Effector memory CD4-positive, alpha-beta T cell (primary cell): ENCODE data around the gene NF2.

Source experiments
- DNase-seq, 3 donors: peaks; one replicate each; pipeline ENCODE4 v3.0.0-alpha.2; 2020
- H3K27ac ChIP-seq: 2 replicates; pipeline ENCODE4 v1.7.0; 2013; ENCODE audit warnings: mild to moderate bottlenecking, low read length, moderate library complexity; ENCODE audit not compliant: insufficient read depth, poor library complexity, severe bottlenecking
- H3K27me3 ChIP-seq: replicated peaks from 2 replicates; pipeline ENCODE4 v1.7.0; 2013; ENCODE audit warnings: mild to moderate bottlenecking, low read length; ENCODE audit not compliant: insufficient read depth, control insufficient read depth, poor library complexity, severe bottlenecking
- H3K36me3 ChIP-seq: 2 replicates; pipeline ENCODE4 v1.7.0; 2013; ENCODE audit warnings: mild to moderate bottlenecking, low read length, moderate library complexity; ENCODE audit not compliant: control insufficient read depth, insufficient read depth
- H3K4me1 ChIP-seq: 2 replicates; pipeline ENCODE4 v1.7.0; 2013; ENCODE audit warnings: low read length, mild to moderate bottlenecking; ENCODE audit not compliant: control insufficient read depth, insufficient read depth, poor library complexity, severe bottlenecking
- H3K4me3 ChIP-seq: 2 replicates; pipeline ENCODE4 v1.7.0; 2013; ENCODE audit warnings: low read length, low read depth, mild to moderate bottlenecking; ENCODE audit not compliant: insufficient read depth, poor library complexity, severe bottlenecking
- H3K9me3 ChIP-seq: 2 replicates; pipeline ENCODE4 v1.7.0; 2013; ENCODE audit warnings: mild to moderate bottlenecking, low read length, moderate library complexity; ENCODE audit not compliant: control insufficient read depth

Gene NF2

DNA sequence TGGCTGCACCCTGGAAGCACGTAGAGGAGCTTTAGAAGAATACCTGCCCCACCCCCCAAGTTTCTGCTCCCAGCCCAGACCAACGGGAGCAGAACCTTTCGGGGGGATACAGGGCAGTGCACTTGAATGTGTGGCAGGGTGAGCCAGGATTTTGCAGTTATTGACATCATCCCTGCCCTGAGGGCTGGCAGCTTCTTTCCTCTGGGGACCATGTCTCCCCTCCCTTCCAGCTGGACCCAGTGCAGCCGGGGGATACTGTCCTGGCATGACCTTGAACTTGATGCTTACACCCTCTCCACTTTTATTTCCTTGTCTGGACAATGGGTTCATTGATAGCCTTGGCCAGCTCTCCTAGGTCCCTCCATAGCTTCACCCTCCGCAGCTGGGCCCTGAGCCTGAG is 112.3 kb downstream of the NF2 start:
- peaks cover 6% of the 10 kb centered on the region for H3K4me1 ChIP-seq
- no peak overlapping the region for H3K4me3 ChIP-seq
- no peaks in the 10 kb centered on the region for H3K36me3 ChIP-seq
- peaks cover 10% of the 10 kb centered on the region for H3K27me3 ChIP-seq
- H3K9me3 ChIP-seq, result no peaks in the 10 kb centered on the region
- no peak for DNase-seq
- no peak overlapping the region for H3K27ac ChIP-seq

DNA sequence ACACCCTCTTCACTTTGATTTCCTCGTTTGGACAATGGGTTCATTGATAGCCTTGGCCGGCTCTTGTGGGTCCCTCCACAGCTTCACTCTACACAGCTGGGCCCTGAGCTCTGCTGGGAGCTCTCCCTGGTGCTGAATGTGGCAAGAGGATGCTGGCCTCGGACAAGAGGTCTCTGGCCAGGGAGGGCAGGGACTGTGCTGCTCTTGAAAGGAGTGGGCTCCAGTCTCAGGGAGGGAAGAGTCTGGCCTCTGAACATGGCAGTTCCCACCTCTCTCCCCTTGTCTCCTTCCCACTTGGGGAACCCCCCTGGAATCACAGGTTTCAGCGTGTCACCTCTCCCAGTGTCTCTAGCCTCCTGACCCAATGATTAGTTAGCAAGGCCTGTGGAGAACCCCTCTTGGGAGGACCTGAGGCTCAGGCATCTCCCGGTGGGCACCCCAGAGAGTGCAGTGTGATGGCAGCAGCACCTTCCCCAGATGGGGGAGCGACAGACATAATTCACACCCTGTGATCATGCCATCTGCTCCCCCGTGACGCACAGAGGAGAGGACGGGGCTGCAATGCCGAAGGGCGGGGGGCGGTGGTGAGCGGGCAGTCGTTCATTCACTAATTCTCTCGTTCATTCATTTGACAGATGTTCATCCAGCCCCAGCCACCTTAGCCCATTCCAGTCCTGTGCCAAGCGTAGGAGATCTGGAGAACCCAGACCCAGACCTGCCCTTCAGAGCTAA is 113.5 kb downstream of the NF2 start:
- no peak for DNase-seq
- no peaks in the 10 kb centered on the region for H3K36me3 ChIP-seq
- peaks cover 17% of the 10 kb centered on the region for H3K27me3 ChIP-seq
- no peak overlapping the region for H3K4me3 ChIP-seq
- H3K9me3 ChIP-seq, result no peaks in the 10 kb centered on the region
- H3K4me1 ChIP-seq, result peaks cover 6% of the 10 kb centered on the region
- no peak overlapping the region for H3K27ac ChIP-seq

DNA sequence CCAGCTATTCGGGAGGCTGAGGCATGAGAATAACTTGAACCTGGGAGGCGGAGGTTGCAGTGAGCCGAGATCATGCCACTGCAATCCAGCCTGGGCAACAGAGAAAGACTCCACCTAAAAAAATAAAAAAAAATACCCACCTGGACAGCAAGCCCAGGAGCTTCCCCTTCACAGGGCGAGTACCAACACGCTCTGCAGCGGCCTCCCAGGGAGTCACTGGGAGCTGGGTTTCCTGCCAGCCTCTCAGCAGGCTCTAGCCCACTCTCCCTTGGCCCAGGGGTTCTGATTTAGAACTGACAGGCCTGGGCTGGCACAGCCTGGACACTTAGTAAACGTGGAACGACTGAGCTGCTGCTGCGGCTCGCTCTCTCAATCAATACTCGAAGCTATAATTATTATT is 114.4 kb downstream of the NF2 start:
- no peak for DNase-seq
- H3K4me3 ChIP-seq, result no peak overlapping the region
- H3K36me3 ChIP-seq, result no peaks in the 10 kb centered on the region
- H3K27ac ChIP-seq, result no peak overlapping the region
- H3K9me3 ChIP-seq, result no peaks in the 10 kb centered on the region
- H3K27me3 ChIP-seq, result peaks cover 17% of the 10 kb centered on the region
- peaks cover 6% of the 10 kb centered on the region for H3K4me1 ChIP-seq

DNA sequence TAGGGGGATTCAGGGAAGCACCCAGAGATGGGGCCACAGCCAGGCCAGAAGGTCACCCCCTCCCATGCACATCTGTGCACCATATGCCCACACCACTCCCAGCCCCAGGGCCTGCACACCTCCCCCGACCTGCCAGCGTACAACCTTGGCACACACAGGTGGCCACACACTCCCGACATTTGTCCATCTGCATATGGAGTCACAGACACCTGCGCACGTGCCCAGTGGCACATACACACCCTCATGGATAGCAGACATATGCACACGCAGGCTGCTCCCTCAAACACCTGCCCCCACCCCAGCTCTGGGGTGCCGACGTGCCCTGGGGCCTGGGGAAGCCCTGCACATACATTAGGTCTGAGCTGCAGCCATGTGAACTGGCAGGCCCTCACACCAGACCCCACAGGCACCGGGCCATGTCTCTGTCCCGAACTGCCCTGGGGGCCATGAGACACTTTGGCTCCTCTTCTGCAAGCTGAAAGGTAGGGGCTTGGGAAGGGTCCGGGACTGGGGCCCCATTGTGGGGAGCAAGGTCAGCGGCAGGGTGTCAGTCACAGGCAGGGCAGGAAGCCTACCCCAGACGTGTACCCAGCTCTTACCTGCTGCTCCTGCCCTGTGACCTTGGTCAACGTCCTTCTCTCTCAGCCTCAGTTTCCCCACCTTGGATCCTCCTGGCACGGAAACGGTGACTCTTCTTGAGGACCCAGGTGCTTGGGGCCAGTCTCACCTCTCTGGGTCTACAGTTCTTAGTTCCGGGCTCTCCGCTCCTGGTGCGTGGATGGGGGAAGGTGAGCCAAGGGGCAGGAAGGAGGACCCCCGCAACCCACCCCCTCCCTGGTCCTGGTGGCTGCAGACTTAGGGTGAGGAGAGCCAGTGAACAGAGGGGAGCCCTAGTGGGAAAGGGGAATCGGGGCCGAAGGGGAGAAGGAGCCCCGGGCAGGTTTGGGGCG is 115.8 kb downstream of the NF2 start:
- no peak overlapping the region for H3K27ac ChIP-seq
- H3K4me3 ChIP-seq, result no peak overlapping the region
- H3K36me3 ChIP-seq, result no peaks in the 10 kb centered on the region
- H3K4me1 ChIP-seq, result peaks cover 6% of the 10 kb centered on the region
- peaks cover 17% of the 10 kb centered on the region for H3K27me3 ChIP-seq
- DNase-seq, result no peak
- H3K9me3 ChIP-seq, result no peaks in the 10 kb centered on the region

DNA sequence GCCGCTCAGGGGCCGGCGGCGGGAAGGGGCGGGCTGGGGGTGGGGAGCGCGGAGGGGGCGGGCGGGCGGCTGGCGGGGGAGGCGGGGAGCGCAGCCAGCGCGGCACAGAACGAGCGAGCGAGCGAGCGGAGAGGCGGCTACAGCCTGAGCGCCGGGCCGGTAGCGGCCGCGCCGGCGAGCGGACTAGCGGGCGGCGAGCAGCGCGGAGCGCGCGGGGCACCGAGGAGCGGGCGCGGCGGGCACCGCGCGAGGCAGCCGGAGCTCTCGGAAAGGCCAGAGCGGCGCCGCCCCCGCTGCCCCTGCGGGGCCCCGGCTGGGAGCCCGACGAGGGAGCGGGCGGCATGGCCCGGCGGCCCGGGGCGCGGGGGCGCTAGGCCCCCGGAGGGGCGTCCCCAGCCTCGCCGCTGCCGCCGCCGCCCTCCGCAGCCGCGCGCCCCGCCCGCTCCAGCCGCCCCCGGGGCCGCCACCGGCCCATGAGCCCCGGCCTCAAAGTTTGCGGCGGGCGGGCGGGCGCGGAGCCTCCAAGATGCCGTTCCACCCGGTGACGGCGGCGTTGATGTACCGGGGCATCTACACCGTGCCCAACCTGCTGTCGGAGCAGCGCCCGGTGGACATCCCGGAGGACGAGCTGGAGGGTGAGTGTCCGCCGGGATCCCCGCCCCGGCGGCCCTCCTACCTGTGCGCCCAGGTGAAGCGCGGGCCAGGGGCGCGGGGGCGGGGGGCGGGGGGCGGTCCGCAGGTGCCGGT is 116.6 kb downstream of the NF2 start, which contains the start of gene CABP7:
TSS of gene CABP7 (plus strand) at position 105 of the 747 bp plus-strand sequence. CDS start at position 527, 422 bp downstream.
- no peaks in the 10 kb centered on the region for H3K36me3 ChIP-seq
- no peaks in the 10 kb centered on the region for H3K9me3 ChIP-seq
- peaks cover 6% of the 10 kb centered on the region for H3K4me1 ChIP-seq
- H3K27ac ChIP-seq, result no peak within 1 kb of the TSS
- peaks cover 16% of the 10 kb centered on the region for H3K27me3 ChIP-seq
- no peak within 1 kb of the TSS for H3K4me3 ChIP-seq
- no peak for DNase-seq

DNA sequence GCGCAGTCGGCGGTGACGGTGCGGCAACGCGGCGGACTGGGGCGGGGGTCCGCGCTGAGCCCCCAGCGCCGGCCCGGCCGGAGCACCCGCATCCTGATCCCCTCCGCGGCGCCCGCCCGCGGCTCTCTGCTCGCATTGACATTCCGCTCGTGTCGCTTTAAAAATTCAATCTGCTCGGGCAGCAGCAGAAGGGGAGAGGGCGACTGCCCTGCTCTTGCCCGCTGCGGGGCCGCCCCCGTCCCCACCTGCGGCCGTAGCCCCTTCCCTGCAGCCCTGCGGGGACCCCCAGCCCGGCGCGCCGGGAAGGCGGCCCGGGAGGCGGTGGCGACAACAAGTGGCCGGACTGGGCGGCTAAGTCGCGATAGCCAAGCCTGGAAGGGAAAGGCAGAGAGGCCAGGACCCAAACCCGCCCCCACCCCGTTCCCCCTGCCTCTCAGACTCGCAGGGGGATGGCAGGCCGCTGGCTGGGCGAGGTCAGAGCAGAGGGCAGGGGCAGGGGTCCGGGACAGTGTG is 117.4 kb downstream of the NF2 start:
- Histone ChIP-seq H3K27ac (no peak overlapping the region), H3K9me3 (no peaks in the 10 kb centered on the region), H3K4me3 (no peak overlapping the region), H3K36me3 (no peaks in the 10 kb centered on the region), H3K4me1 (peaks cover 6% of the 10 kb centered on the region), H3K27me3 (peaks cover 15% of the 10 kb centered on the region)
- no peak for DNase-seq

DNA sequence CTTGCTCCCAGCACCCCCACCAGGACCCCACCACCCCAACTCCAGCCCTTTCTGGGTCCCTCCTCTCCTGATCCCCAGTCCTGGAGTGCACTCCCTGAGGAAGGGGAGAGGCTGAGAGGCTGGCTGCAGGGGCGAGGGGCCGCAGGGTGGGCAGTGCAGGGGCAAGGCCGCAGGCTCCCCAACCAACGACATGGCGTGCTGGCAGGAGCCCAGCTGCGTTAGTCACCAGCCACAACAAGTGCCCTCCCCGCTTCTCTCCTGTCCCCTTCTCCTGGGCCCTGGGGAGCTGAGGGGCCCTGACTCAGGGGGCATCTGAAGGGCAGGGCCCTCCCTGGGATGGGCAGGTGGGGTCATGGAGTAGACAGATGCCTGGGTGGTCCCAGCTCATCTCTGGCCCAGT is 118.7 kb downstream of the NF2 start:
- peaks cover 15% of the 10 kb centered on the region for H3K27me3 ChIP-seq
- peaks cover 6% of the 10 kb centered on the region for H3K4me1 ChIP-seq
- no peak overlapping the region for H3K27ac ChIP-seq
- DNase-seq, result no peak
- H3K4me3 ChIP-seq, result no peak overlapping the region
- H3K36me3 ChIP-seq, result no peaks in the 10 kb centered on the region
- H3K9me3 ChIP-seq, result no peaks in the 10 kb centered on the region

DNA sequence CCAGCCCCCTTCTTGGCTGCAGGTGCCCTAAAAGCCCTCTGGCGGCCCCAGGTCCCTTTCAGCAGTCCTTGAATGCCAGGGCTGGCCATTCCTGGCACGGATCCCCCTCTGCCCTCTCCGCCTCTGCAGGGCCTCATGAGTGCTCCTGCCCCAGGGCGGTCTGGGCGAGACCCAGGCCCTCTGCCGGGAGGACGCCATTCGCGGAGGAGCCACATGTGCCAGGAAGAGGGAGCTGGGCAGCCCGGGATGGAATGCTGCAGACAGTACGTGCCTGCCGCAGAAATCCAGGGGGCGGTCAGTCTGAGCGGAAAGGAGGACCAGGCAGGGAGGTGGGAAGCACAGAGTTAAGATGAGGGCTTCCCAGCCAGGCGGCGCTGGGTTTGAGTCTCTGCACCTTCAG is 119.2 kb downstream of the NF2 start:
- H3K27ac ChIP-seq, result no peak overlapping the region
- peaks cover 6% of the 10 kb centered on the region for H3K4me1 ChIP-seq
- DNase-seq, result no peak
- no peaks in the 10 kb centered on the region for H3K36me3 ChIP-seq
- no peaks in the 10 kb centered on the region for H3K9me3 ChIP-seq
- H3K27me3 ChIP-seq, result peaks cover 15% of the 10 kb centered on the region
- no peak overlapping the region for H3K4me3 ChIP-seq

DNA sequence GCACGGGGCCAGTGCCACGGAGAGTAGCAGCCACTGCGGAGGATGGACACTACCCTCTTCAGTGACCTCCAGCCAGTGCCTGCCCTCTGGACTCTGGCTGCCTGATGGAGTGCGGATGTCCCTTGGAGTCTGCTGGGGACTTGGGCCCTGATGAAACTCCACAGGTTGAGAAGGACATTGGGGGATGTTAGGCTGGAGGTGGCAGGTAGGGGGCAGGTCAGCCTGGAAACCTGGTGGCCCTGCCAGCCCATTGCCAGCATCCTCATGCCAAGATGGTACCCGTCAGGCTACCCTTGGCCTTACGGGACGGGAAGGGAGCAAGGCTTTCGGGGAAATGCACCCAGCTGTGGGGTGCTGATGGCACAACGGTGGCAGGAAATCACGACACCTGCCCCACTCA is 120.3 kb downstream of the NF2 start:
- H3K27me3 ChIP-seq, result peaks cover 15% of the 10 kb centered on the region
- H3K27ac ChIP-seq, result no peak overlapping the region

More for the DNA sequence above, 120.3 kb downstream of the NF2 start:
- H3K36me3 ChIP-seq, result no peaks in the 10 kb centered on the region
- peaks cover 6% of the 10 kb centered on the region for H3K4me1 ChIP-seq
- H3K4me3 ChIP-seq, result no peak overlapping the region
- no peaks in the 10 kb centered on the region for H3K9me3 ChIP-seq
- no peak for DNase-seq
